Activated T-cell treated with anti-CD3 and anti-CD28 coated beads for 24 hours (primary cell): Measurements from ENCODE around the gene RNPEPL1.

Experiments used
- DNase-seq: peaks from one replicate; pipeline ENCODE4 v3.0.0-alpha.2; 2020; ENCODE audit warnings: low read depth

Gene RNPEPL1

DNA sequence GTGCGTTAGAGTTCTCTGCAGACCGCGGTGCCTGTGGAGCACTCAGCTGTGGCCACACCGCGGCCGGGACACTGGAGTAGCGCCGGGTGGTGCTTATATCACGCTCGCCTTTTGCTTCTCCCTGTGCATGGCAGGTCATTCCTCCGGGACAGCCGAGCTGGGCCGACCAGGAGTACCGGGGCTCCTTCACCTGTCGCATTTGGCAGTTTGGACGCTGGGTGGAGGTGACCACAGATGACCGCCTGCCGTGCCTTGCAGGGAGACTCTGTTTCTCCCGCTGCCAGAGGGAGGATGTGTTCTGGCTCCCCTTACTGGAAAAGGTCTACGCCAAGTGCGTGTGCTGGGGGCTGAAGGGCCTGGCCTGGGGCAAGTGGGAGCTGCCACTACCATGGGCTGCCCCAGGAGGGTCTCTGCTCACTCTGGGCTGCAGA, 22.4 kb downstream of the RNPEPL1 start:
- no peak for DNase-seq

DNA sequence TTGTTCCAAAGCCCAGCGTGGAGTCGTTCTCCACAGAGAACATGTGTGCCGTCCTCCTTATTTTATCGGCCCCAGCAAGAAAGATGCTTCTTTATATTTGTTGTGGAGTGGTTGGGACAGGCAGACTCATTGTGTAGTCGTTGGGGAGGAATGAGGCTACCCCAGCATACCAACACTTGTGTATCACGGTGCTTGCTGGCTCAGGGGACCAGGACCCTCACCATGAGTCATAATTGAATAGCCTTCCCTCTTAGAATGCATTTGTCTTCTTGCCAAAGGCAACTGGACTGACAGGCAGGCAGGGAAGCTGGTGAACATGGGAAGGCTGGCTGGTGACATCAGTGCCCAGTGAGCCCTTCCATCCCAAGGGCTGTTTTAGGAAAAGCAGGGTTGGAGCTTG, 22.9 kb downstream of the RNPEPL1 start:
- no peak for DNase-seq

DNA sequence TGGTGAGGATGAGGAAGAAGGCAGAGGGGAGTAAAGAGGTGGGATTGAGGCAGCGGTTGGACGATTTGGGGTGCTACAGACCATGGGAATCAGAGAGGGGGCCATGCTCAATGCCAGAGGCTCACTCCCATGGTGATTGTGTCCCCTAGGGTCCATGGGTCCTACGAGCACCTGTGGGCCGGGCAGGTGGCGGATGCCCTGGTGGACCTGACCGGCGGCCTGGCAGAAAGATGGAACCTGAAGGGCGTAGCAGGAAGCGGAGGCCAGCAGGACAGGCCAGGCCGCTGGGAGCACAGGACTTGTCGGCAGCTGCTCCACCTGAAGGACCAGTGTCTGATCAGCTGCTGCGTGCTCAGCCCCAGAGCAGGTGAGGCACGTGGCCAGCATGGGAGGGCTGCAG, 23.5 kb downstream of the RNPEPL1 start:
- DNase-seq, result no peak

DNA sequence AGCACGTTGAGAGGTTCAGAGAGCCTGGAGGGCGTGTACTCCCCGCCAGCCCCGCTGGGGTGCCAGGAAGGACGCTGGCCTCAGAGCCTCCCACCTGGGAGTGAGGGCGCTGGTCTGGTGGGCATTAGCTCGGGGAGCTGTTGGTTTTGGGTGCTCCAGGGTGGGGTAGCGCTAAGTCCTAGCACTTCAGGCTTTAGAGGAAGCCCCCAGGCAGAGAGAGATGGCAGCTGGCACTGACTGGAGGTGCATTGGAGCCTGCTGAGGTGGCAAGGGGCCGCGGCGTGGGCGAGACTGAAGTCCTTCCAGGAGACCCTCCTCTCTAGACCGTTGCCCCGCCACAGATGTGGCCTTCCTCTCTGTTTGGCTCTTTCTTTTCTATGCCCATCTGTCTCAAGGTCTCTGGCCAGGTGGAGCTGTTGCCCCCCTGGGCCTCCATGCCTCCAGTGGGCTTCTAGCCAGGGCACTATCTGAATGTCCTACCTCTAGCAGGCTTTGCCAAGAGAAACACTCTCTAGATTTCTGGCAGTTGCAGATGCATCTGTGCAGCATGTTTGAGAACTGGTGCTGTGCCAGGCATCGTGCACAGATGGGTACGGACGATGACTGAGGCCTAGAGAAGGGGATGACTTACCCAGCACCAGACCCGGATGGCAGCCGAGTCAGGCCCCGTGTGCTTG, 24.9 kb downstream of the RNPEPL1 start:
- no peak for DNase-seq

DNA sequence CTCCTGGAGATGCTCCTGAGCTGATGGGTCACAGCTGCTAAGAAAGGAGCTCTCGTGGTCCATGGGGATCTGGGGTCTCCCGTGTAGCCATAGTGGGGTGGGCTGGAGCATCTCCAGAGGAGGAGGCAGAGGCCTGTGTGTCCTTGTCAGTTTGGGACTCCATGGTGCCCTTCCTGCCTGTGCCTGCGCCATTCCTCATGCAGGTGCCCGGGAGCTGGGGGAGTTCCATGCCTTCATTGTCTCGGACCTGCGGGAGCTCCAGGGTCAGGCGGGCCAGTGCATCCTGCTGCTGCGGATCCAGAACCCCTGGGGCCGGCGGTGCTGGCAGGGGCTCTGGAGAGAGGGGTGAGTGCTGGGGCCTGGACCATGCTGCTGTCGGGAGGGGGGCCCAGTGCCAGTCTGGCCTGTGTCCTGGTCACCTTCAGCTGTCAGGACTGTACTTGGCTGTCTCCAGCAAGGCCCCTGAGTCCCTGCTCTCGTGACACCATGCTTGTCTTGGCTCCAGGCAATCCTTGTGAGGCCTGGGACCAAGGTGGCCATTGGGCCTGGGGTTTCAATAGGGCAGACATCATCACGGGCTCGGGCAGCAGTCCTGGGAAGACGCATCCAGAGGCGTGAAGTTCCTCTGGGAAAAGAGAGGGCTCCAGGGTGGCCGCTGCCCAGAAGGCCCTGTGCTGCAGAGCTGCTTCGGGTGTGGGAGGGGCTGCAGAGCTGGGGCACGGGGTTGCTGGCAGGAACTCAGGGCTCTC, 25.6 kb downstream of the RNPEPL1 start:
- no peak for DNase-seq

DNA sequence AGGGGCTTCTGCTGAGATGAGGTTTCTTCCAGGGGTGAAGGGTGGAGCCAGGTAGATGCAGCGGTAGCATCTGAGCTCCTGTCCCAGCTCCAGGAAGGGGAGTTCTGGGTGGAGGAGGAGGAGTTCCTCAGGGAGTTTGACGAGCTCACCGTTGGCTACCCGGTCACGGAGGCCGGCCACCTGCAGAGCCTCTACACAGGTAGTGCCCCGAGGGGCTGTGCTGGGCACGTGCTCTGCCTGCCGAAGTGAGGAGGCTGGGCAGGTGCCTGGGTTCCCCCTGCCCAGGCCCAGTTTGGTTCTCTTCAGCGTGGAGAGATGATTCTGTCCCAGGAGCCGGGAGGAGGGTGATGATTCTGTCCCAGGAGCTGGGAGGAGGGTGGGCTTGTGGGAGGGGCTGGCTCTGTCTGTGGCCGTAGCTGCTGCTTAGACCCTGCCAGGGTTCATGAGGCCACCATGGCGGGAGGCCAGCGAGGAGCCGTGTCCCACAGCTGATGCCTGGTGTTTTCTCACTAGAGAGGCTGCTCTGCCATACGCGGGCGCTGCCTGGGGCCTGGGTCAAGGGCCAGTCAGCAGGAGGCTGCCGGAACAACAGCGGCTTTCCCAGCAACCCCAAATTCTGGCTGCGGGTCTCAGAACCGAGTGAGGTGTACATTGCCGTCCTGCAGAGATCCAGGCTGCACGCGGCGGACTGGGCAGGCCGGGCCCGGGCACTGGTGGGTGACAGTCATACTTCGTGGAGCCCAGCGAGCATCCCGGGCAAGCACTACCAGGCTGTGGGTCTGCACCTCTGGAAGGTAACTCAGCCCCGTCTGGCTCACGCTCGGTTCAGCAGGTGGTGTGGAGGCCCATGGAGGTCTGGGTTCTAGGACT, 26.5 kb downstream of the RNPEPL1 start:
- no peak for DNase-seq

DNA sequence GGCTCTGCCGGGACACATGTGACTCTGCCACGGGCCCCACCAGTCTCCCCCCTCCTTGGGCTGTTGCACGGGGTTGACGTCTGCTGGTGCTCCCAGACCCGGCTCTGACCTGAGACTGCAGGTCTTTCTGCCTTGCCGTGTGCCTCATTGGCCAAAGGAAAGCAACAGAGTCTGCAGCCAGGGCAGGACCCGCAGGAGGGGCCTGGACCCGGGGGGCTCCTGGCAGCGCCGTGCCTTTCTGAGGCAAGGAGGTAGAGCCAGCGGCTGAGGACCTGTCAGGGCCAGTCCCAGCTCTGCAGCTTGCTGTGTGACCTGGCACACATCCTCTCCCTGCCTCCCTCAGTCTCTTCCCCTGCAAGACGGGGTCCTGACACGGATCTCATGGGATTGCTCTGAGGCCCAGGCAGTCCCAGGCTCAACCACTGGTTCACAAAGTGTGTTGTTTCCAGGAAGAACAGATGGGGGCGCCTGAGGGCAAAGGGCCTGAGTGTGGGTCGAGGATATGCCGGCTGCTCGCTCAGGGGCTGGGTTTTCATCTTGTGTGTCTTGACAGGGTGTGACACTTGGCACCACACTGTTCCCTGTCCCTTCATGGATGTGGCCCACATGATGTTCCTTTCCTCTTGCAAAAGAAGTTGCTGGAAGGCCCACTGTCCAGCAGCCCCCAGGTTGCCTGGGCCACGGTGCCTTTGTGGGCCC, 27.2 kb downstream of the RNPEPL1 start:
- no peak for DNase-seq

DNA sequence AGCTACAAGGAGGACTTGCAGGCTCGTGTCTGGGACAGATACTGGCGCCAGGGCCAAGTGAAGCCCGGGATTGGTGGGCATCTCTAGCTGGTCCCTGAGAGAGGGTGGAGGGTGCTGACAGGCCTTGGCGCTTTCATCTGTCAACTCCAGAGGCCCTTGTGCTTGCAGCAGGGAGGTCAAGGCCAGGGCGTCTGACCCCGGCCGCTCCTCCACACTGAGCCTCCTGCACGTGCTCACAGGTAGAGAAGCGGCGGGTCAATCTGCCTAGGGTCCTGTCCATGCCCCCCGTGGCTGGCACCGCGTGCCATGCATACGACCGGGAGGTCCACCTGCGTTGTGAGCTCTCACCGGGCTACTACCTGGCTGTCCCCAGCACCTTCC, 27.8 kb downstream of the RNPEPL1 start:
- DNase-seq, result no peak

DNA sequence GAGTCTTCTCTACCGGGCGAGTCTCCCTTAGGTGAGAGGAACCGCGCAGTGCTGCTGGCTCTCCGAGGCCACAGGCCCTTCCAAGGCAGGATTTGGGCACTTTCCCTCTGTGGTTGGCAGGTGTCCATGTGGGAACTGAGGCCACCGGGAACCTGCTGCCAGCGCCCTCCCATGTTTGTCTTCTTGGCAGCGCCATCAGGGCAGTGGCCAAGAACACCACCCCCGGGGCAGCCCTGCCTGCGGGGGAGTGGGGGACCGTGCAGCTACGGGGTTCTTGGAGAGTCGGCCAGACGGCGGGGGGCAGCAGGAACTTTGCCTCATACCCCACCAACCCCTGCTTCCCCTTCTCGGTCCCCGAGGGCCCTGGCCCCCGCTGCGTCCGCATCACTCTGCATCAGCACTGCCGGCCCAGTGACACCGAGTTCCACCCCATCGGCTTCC, 28.2 kb downstream of the RNPEPL1 start:
- no peak for DNase-seq

DNA sequence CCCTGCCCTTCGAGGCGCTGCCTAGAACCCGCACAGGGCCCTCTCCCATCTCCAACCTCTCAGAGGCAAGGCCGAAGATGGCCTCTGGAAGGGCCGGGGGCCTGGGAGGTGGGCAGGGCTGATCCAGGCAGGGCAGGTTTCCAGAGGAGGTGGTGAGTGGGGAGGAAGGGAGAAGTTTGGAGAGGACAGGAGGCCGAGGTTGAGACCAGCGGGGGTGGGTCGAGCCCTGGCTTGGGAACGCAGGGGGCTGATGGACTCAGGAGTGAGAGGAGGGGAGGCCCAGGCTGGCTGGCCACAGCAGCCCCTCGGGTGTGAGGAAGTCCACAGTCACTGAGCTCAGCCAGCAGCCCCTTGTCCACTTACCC, 28.8 kb downstream of the RNPEPL1 start:
- no peak for DNase-seq

DNA sequence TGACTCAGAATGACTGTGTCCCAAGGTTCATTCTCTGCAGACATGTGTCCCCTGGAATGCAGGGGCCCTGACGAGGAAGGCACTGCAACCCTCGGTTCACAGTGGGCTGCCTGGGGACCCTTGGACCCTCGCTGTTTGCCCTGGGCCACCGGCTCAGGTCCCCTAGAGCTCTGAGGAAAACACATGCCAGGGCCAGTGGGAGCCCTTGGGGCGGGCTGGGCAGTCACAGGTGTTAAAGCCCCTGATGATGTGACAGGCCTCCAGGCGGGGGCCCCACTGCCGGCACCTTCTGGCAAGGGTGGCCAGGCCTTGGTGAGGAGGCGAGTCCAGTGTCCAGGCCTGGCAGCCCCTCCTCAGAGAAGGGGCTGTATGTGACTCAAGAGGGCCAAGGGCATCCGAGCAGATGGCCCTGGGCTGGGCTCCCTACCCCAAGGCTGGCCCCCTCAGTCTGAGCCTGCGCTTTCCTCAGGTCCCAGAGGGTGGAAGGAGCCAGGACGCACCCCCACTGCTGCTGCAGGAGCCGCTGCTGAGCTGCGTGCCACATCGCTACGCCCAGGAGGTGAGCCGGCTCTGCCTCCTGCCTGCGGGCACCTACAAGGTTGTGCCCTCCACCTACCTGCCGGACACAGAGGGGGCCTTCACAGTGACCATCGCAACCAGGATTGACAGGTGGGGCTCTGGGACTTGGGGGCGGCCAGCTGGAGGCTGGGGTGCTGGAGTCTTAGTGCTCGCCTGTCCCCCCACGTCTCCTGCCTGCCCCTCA, 29.3 kb downstream of the RNPEPL1 start:
- DNase-seq, result no peak

DNA sequence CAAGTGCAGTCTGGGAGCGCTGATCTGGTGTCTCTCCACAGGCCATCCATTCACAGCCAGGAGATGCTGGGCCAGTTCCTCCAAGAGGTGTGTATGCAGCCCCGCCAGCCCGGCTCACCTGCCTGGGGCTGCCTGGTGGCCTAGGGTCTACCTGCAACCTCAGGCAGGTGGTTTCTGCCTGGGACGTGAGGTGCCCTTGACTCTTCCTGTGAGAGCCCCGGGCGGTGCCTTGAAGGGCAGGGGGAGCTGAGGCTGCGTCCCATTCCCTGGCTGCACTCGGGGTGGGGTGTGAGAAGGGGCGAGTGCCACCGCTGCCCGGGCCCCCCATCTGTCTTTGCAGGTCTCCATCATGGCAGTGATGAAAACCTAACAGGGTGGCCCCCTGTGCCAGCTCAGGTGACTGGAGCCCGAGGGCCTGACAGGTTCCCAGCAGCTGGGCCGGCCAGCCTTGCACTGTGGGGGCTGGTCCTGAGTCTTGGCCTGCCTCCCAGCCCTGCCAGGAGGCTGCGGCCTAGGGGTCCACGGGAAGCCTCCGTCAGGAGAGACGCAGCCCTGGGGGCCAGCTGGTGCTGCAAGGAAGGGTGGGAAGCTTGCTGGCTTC, 30.1 kb downstream of the RNPEPL1 start:
- no peak for DNase-seq

DNA sequence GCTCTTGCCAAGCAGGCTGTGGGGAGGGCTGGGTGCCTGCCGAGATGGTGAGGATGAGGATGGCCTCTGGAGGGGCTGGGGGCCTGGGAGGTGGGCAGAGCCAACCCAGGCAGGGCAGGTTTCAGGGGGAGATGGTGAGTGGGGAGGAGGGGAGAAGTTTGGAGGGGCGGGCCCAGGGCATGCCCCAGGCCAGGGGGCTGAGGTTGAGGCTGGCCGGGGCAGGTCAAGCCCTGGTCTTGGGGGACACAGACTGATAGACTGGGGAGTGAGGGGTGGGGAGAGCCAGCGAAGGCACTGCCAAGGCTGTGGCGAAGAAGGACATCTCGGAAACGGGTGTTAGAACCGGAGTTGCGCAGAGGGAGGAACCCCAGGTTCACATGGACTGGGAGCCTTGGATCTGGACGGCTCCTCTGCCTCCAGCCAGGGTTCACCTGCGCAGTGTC, 30.9 kb downstream of the RNPEPL1 start:
- no peak for DNase-seq

DNA sequence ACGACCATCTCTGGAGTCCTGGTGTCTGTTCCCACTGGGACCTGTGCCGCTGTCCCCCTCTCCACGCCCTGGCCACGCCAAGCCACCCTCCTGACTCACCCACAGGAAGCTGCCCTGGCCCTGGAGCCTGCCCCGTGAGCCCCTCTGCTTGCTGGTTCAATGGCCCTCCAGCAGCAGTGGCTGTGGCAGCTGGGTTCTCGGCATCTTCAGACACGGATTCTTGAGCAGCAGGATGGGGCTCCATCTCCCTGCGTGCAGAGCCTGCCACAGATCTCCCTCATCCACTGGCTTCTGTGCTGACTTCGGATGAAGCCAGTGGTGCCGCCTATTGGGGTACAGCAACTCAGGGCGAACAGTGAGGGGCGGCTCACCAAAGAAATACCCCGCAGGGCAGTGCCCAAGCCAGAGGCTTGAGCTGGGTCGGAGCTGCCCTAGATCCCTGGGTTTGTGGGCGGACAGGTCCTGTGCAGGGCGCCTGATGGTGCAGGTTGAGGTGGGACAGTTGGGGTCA, 32.2 kb downstream of the RNPEPL1 start:
- no peak for DNase-seq

DNA sequence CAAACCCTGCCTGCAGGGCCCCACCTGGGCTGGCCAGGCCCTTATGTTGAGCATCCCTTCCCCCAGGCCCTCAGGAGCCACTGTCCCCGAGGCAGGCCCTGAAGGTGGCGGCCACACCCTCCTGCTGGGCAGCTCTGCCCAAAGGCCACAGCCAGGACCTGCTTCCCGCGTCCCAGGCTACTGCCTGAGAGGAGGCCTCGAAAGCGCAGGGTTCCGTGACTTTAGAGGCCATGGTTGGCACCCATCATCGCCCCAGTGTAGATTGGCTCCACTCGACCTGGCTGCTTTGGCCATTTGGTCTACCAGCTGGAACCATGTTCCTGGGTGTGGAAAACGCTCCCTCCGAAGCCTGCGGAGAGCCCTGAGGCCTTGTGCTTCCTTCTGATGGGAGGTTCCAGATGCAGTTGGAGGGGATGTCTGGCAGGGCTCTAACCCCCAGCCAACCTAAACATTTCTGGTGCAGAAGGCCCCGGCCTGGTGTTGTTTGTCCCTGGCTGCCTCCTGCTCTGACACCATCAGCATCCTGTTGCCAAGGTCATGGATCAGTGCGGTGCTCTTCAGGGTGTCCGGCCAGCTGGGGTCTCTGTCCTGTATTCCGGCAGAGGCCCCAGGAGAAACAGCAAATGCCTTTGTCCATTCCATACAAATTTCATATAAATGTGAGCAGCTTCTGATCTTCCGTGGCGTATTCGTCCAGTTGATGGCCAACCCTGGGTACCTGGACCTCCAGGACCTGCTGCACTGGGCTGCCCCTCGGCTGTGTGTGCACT, 33.0 kb downstream of the RNPEPL1 start:
- no peak for DNase-seq

DNA sequence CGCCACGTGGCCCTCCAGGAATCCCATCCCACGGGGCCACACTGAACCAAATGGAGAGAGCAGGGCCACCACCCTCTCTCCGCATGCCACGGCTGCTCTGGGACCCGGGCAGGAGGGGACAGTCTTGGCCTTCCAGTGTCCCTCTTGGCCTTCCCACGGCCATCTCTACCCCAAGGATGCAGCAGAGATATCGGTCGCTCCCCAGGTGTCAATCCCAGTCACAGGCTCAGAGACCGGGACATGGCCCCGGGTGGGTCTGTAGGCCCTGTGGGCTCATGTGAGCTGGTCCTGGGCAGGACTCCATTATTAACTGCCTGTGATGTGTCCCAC, 33.5 kb downstream of the RNPEPL1 start:
- DNase-seq, result no peak

DNA sequence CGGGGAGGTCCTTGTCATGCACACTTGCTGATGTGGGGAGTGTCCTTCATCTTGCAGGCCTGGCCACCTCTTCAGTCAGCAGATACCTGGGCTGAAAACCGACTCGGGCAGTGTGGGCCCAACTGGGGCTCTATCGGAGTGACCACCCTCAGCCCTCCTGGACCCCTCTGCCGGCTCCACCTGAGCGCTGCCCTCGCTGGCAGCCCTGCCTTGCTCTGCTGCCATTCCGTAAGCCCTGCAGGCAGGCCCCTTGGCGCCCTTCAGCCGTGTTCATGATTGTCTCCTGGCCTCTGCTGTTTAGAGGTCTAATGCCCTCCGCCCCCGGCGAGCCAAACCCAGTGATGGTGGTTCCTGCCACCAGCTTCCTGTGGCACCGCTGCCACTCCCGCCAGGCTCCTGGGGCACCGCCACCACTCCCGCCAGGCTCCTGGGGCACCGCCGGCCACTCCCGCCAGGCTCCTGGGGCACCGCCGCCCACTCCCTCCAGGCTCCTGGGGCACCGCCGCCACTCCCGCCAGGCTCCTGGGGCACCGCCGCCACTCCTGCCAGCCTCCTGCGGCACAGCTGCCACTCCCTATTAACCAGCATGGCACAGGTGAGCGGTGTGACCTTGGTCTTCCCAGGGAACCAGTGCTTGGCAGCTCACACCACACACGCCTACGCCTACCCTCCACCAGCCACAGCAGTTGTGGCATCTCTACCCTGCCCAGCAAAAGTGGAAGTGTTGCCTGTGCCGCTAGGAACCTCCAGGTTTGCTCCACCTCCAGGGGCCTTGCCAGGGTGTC, 34.2 kb downstream of the RNPEPL1 start:
- DNase-seq, result no peak

DNA sequence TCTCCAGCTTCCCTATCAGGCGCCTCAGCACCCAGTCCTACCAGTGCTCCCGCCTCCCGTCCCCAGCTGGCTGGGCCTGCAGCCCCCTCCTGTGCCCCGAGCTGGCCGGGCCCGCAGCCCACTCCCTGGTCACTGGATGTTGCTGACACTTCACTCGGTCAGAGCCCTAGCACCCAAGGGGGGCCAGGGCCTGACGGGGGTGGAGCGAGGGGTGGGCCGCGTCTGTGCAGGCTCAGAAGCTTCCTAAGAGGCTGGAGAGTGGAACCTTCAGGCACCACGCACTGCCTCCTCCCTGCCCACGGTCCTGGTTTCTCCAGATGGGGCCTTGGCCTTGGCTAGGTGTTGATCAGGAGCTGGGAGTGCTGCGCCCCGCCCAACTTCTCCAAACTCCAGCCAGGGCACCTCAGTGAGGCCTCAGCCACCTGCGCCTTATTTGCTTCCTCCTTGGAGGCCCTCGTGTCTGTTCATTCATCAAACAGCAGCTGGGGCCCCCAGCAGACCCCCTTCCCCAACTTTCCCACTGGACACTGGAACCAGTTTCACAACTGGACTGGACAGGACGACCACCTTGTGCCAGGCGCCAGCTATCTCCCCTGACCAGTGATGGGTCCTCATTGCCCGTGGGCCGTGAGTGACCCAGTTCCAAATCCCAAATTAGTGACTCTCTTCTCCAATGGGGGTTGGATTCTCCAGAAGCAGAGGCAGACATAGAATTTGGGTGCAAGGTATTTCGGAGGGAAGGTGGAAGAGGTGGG, 35.0 kb downstream of the RNPEPL1 start:
- DNase-seq, result no peak

DNA sequence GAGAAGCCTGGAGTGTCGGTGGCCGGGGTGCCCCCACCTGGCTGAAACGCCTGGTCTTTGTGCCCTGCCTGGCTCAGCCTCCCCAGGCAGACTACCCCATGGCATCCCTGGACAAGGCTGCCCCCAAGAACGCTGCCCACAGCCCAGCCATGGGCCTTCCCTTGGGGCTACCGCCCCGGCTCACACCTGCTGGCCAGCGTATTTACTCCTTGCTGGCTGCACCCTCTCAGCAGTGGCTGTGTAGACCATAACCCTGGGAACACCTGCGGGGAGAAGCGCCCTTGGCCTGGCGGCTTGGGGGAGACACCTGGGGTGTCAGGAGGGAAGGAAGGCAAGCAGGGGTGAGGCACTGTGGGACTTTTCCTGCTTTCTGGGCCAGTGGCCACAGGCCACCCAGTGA, 35.6 kb downstream of the RNPEPL1 start:
- DNase-seq, result no peak
